Activated CD4-positive, CD25-positive, alpha-beta regulatory T cell treated with anti-CD3 and anti-CD28 coated beads, Interleukin-2, amount 50 U/mL, for 16 hours (primary cell): ENCODE data around the gene PIEZO2.
"Not testable (repeated sequence)": the region's sequence is repeated elsewhere in the genome, so short reads cannot be mapped to it uniquely, and the experiment has no call there.

Source experiments
- DNase-seq: peaks from one replicate; pipeline ENCODE4 v3.0.0-alpha.2; 2020; ENCODE audit warnings: low read depth, low spot score

The PIEZO2 gene

DNA sequence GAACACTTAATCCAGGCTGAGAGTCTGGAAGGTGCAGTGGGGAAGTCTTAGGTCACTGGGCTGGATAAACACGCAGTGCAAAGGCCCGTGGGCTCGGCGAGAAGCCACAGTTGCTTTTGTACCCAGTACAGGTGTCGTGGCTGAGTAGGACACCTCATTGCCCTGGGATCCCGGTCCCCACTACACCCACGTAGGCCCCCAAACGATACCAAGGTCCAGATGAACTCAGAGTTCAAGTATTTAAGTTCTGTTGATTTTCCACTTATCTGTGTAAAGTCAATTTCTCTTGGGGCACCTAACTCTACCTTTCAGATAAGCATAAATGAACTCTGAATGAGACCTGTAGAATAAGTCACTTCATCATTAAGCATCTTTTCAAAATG, 302.0 kb downstream of the PIEZO2 start:
- no peak for DNase-seq

DNA sequence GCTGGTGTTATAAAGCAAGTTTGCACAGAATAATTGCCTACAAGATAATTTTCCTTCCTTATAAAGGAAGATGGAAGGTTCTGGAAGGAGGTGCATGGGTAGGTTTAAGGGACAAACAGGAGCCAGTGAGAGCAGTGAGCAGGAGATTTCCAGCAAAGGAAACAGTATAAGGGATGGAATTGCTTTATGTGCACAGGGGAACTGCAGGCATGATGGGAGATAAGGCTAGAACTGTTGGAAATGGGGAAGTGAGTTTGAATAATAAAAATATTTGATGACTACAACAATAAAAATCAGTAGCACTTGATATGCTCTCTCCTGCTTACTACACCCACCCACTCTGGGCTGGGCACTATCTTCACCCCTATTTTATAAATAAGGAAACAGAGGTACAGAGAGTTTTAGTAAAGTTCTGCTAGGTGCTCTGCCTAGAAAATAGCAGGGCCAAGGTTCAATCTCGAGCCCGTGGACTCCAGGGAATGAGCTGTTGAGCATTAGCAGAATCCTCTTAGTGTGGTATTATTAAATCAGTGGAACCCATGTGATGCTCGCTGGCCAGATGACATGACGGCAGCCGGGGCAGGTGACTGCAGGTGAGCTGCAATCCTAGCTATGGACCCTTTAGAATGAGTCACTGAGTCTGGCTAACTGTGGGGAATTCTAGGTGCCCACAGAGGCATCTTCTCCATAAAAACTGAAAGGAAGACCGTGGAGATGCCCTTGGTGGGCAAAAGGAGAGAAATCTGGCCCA, 302.5 kb downstream of the PIEZO2 start:
- no peak for DNase-seq

DNA sequence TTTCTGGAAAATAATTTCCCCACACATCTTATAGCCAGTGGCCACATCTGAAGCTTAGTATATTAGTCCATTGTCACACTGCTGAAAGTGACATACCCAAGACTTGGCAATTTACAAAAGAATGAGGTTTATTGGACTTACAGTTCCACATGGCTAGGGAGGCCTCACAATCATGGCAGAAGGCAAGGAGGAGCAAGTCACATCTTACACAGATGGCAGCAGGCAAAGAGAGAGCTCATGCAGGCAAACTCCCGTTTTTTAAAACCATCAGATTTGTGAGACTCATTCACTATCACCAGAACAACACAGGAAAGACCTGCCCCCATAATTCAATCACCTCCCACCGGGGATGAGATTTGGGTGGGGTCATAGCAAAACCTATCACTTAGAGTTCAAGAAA, 303.3 kb downstream of the PIEZO2 start:
- not testable (repeated sequence) for DNase-seq

DNA sequence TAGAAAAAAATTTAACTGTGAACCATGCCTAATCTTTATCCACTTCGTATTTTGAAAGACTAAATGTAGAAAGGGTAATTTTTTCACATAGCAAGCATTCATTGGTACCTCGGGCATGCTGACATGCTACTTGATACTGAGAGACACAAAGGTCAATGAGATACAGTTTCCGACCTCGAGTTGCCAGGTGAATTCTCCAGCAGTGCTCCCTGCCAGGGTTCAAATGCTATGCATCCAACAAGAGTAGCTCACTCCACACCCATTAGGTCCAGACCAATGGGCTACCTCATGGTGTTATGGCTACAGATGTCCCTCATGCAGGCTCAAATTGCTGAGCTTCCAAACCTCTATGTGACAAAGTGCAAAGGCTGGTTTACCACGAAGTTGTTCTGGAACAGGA, 305.8 kb downstream of the PIEZO2 start:
- DNase-seq: no peak

DNA sequence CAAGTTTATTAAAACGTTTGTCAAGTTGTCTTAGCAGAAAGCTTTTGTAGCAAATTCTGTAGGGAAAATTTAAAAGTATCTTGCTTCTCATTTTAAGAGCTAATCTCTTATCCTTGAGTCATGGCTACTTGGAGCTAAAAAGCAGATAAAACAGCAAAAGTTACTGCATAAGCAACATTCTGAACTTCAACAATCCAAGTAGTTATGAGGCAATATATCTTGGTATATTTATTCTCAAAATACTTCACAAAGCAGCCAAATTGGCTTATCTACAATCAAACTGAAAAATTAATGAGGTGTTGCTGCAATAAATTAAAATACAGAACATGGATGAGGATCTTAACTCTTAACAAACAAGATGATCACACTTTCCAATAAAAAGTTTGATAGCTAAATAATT, 306.5 kb downstream of the PIEZO2 start:
- no peak for DNase-seq

DNA sequence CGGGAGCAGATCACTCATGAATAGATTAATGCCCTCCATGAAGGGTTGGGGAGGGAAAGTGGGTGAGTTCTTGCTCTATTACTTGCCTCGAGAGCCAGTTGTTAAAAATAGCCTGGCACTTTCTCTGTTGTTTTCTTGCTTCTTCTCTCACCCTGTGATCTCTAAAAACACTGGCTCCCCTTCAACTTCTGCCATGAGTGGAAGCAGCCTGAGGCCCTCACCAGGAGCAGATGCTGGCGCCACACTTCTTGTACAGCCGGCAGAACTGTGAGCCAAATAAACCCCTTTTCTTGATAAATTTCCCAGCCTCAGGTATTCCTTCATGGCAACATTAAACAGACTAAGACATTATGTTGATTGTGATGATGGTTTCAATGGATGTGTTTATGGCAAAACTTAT, 307.0 kb downstream of the PIEZO2 start:
- DNase-seq: no peak

DNA sequence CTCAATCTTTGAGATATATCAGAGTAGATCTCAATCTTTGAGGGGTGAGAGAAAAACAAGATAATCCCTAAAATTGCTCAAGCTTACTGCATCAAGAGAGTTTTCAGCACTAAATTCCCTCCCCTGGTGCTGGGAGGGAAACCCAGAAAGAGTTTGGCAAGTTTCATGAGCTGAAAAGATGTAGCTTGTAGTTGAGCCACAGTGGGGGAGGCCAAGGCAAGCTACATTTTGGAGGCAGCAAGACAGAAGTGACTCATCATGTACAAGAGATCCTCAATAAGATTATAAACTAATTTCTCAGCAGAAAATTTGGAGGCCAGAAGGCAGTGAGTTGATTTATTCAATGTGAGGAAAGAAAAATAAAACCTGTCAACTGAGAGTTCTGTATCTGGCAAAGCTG, 308.2 kb downstream of the PIEZO2 start:
- DNase-seq: no peak

DNA sequence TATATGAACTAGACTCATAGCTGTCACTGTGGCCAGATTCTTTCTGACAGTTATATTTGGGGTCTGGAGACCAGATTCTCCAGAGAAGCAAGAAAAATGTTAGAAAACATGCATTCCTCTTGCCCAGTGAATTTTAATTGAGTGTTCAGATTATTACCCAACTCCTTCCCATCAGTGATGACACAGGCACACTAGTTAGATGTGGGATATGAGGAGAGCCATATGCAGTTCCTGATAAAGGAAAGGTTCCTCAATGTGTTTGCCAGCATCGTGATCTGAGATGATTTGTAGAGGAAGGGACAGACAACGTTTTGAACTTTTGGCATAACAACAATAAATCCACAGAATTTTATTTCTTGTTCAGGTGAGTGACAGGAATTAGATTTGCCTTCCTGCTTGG, 308.6 kb downstream of the PIEZO2 start:
- no peak for DNase-seq

DNA sequence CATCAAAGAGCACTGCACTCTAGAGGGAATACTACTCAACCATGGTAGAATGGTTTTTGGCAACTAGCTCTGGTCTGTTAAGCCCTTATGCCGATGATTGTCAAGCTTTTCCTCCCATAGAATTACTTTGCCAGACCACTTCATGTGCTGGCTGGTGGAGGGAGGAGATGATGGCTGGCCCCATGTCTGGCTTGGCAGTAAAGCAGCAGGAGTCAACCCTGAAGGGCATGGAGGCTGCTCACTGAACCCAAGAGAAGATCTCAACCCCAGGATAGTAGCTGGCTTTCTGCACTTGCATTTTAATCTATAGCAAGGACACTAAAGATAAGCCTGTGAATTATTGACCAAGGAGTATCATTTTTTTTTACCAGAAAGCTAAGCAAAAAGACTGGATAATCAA, 309.9 kb downstream of the PIEZO2 start:
- DNase-seq: no peak

DNA sequence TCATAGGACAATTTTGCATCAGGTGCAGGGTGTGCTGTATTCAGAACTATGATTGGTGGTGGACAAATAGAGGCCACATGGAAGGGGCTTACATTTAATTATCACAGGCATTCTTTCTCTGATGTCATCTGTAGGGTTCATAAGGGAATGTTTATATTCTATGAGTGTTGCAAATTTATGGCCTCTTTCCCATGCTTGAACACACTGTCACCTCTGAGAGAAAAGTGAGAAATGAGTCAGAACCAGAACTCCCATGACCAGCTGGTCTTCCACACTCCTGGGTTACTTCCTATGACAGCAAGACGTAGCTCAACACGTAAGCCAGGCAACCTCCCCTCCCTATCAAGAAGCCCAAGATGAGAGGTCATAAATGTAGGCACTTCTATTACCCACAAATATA, 310.8 kb downstream of the PIEZO2 start:
- no peak for DNase-seq

DNA sequence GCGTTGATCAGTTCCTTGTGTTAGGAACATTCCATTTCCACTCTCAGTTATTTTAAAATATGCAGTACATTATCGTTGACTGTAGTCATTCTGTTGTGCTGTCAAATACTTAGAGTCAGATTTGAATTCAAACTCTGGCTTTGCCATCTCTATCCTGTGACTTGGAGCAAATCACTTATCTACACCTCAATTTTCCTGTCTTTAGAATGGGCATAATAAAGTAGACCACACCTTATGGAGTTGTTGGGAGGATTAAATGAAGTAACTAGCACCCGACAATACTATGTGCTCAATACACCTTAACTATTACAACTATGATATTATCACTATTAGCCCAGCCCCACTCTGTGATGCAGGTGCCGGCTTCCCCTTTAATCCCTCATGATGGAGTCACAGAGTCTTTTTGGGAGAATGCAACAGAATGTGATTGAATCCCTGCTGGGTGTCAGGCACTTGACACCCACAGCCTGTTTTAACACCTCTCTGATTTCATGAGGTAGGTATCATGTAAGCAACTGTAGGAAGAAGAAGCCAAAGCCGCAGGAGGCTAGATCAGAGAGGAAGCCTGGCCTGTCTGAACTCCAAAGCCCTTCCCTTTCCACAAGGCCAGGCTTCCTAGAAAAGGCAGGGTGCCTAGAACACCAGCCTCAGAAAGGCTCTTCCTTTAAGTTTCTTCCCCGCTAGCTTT, 315.1 kb downstream of the PIEZO2 start:
- no peak for DNase-seq

DNA sequence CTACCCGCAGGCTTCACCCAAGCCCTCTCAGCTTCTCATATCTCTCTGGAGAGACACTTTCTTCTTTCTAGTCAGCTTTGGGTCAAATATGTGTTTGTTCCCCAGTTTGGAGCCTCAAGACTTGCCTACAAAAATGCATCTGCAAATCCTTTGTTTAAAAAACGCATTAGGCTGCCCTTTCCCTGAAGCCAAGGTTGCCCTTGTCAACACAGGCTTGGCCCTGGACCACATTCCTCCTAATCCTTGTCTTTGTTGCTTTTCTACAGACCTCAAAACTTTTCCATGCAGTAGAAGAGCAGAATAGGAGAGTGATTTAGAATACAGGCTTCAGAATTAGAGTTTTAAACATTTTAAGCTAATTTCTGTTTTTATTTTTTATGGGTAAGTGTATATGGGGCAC, 315.7 kb downstream of the PIEZO2 start:
- DNase-seq: no peak

DNA sequence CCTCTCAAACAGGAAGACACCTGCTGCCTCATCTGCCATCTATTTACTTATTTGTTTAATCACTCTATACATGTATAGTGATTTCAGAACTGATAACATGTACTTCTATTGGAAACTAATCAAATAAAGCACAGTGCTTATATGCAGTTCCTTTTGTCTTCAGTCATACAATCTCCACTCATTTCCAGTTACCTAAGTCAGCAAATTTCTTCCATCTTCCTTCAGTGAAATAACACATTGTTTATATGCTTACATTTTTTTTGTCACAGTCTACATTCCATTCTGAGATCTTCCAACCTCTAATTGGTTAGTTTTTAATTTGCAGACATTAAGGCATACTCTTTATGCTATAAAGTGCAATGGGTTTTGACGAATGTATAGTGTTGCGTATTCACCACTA, 323.0 kb downstream of the PIEZO2 start:
- DNase-seq: no peak

DNA sequence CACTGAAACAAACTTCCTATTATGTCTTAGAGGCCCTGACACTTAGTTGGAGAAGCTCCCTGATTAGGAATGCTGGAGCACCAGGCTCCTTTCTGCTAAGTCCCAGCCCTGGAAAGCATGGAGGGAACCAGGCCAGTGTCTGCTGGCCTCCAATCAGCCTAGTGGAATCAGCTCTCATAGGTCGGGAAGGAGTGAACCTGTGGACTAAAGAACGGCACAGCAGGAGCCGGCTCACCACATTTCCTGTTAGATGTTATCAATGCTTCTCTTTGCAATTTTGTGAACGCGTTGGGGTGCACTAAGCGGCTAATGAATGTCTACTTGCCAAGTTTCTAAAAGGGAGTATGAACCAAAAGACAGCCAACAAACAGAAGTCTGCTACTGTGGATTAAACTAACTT, 326.9 kb downstream of the PIEZO2 start:
- no peak for DNase-seq

DNA sequence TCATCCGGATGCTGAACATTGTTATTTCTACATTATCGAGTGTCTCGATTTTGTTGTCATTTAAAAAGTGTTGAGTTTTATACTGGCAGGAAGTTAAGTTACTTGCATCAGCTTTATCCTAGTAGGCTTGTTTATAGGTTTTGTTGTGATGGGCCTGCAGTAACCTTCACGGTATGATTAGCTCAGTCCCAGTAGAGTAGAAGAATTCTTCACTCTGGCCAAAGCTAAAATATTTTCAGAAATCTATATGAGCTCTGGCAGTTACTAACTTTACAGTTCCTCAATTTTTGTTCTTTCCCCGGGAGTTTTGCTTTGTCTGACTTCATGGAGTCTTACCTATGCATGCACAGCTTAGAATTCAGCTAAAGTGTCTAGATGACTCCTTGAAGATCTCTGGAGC, 328.7 kb downstream of the PIEZO2 start:
- no peak for DNase-seq

DNA sequence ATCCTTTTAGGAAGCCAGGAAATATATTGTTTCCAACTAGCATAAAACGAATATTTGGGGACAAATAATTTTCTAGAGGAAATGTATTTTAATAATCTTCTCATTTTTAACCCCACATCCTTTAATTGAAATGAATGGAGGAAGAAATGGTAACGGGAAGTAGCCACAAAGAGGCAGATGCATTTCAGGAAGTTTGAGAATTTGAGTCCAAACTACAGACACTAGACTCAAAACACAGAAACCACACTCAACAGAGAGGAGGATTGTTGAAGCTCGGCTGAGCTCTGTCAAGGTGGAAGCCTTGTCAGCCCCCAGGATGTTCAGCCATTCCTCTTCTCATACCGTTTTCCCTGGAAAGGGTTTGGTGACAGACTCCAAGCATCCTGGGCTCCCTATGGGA, 335.0 kb downstream of the PIEZO2 start:
- DNase-seq: no peak

DNA sequence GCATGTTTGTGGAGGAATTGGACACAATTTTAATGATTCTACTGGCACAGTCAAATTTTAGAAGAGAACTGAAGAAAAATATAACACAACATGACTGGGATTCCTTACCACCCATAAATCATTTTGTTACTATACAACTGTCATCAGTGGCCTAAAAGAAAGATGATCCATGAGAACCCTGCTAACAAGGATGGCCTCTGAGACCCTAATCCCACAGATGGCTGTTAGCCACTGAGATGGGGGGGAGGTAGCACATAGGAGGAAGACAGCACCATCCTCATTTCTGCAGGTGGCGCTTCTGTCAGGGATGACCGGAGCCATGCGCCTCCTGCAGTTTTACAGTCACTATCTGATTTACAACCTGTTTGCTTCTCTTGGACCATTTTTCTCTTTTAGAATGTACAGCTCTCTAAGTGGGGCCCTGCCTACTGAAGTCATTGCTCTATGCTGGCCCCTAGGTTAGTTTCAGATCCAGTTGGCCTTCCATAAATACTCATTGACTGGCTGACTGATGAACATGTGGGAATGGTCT, 343.7 kb downstream of the PIEZO2 start:
- no peak for DNase-seq

DNA sequence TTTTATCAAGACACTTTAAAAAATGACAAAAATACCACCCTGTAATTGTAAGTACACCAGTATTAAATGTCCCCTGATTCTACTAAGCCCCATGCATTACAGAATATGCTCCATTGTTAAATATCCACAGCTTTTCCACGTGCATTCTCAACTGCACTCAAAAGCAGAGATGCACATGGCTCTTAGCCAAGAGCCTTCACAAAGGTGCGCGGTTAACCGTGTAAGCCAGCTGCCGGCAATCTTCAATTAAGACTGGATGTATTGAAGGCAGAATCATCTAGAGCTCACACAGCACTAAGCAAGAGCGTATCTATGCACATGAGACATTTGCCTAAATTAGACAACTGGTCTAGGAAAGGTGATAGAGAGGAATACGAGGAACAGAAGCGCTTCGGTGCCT, 345.2 kb downstream of the PIEZO2 start:
- DNase-seq: no peak

DNA sequence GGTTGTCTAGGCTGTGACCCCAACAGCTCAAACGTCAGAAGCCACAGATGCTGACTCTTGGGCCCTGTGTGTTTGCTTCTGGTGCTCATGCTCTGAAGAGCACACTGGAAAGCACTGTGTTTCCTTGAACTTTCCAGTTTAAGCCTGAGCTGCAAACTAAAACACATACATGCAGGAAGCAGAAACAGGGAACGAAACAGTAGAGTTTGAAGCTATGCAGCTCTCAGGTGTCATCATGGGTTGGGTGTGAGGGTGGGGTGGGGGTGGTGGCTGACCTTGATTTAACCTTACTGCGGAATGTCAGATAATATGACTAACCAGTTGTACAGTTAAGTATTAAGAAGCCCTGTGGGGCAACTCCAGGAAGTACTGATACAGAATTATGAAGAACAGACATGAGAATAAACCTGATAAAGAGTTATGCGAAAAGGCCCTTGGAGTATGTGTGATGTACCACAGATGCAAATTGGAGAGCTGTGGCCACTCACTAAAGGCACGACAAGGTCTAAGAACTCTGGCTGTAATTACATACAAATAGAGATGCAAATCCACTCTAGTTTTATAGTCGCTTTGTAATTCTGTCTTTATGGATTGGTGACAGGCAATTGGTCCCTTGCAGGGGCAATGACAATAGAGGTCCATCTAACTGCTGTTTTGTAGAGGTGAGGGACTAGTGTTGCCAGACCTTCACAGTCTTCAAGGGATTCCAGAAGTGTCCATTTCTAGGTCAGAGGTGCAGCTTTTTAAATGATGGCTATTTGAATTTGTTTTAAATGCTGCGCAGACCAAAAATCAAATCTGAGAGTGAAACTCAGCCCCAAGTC, 350.4 kb downstream of the PIEZO2 start:
- no peak for DNase-seq

DNA sequence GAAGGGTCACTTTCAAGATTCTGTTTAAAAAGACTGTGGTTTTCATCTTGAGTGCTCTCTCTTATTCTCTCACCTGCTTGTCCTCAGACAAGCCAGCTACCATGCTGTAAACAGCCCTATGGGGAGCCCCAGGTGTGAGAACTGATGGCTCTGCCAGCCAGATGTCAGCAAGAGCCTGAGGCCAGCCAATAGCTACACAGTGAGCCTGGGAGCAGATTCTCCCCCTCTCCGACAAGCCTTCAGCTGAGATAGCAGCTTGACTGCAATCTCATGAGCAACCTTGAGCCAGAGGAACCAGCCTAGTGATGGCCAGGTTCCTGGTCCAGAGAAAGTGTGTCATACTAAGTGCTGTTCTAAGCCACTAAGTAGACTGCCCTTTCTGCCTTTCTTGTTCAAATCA, 351.5 kb downstream of the PIEZO2 start:
- DNase-seq: no peak

DNA sequence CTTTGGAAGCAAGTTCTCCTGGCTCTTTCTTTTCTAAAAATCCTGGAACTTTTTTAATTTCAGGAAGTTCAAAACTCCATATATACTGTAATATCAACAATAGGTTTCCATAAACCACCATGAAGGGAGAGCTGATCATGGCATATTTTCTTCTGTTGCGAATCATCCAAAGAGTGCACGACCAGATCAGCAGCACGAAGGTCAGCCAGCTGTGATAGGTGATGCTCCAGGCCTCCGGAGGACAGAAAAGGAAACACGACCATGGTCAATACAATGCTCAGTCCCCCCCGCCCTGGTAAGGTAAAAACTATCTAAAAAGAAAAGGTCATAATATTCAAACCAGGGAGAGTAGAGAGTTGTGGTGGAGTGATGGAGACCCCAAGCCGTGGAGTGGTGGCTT, 354.6 kb downstream of the PIEZO2 start:
- no peak for DNase-seq

DNA sequence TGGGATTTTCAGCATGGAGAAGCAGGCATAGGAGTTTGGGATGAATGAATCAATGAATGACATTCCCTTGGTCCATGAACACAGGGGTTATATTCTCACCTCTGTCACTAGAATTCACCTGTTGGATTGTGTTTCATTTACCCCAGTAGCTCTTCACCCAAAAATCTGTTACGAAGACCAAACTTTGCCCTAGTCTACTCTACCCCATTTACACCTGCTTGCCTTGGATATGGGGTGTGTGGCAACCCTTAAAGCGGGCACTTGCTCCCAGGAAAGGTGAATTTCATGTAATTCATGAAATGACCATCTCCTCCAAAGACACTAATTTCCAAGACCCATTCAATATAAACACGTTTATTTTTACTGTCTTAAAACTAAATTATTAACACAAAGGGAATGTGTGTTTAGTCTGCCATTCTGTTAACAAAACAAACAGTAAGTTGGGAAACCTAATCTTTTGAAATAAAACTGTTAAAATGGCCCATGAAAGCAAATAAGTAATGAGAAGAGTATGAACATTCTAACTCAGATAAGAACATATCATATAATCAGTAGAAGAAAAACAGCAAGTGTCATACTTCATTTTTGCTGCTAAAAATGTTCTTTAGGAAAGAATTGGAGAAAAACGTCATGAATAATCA, 355.5 kb downstream of the PIEZO2 start:
- no peak for DNase-seq
